Epithelial cell of esophagus (primary cell): ENCODE results near the gene ST6GALNAC6.

ENCODE experiments used
- DNase-seq: peaks from one replicate; pipeline ENCODE4 v3.0.0; 2010; ENCODE audit warnings: low read depth
- H3K4me3 ChIP-seq: 2 replicates; pipeline ENCODE4 v1.5.1; 2011; ENCODE audit warnings: mild to moderate bottlenecking, low read length, control low read depth
- TF ChIP-seq, protein P1 (sequence below): IDR thresholded peaks from 2 replicates; pipeline ENCODE4 v1.5.1; 2011; ENCODE audit warnings: low read depth, mild to moderate bottlenecking, low read length, control low read depth, inconsistent platforms; ENCODE audit not compliant: insufficient read depth; ENCODE audit errors: missing control alignments

The ST6GALNAC6 gene

DNA sequence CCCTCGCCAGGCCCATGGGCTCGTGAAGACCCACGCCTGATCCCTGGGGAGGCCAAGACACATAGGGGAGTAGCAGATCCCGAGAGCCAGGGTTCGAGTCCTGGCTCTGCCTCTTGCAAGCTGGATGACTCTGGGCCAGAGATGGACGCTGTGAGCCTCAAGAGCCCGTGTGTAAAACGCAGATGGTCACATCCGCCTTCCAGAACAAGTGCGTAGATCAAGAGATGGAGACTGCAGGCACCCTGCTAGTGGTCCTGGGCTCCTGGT is 9.2 kb upstream of the ST6GALNAC6 start:
- no peak overlapping the region for H3K4me3 ChIP-seq
- DNase-seq: no peak
- TF ChIP-seq, protein P1, sequence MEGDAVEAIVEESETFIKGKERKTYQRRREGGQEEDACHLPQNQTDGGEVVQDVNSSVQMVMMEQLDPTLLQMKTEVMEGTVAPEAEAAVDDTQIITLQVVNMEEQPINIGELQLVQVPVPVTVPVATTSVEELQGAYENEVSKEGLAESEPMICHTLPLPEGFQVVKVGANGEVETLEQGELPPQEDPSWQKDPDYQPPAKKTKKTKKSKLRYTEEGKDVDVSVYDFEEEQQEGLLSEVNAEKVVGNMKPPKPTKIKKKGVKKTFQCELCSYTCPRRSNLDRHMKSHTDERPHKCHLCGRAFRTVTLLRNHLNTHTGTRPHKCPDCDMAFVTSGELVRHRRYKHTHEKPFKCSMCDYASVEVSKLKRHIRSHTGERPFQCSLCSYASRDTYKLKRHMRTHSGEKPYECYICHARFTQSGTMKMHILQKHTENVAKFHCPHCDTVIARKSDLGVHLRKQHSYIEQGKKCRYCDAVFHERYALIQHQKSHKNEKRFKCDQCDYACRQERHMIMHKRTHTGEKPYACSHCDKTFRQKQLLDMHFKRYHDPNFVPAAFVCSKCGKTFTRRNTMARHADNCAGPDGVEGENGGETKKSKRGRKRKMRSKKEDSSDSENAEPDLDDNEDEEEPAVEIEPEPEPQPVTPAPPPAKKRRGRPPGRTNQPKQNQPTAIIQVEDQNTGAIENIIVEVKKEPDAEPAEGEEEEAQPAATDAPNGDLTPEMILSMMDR: no peak

DNA sequence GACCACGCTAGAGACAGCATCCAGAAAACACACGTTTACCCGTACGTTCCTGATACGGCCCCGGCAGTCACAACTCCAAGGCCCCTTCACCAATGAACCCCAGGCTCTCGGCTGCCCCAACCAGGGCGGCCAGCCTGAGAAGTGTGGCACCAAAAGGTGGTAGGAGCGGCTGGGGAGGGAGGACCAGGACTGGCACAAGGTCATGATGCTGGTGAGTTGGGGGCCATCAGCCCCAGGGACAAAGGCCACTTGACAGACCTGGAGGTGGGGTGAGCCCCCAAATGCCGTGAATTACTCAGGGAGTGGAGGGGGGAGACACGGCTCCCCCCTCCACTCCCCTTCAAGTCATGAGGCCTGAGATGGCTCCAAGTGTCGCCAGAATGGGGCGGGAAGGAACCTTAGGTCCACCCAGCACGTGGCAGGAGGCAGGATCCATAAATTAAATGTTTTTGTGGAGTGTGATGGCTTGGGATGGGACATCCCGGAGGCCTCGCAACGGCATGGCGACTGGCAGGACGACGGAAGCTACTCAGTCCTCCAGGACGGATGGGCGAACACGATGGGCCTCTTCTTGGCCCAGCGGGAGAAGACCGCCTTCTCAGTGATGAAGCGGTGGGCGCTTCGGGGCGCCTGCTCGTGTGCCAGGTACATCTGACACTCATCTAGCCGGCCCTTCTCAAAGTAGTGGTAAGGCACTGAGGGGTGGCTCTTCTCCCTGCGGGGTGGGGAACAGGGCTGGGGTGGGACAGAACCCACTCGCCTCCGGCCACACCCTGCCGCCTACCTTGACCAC is 8.7 kb upstream of the ST6GALNAC6 start:
- H3K4me3 ChIP-seq: no peak overlapping the region
- TF ChIP-seq, protein P1: no peak
- DNase-seq: no peak

DNA sequence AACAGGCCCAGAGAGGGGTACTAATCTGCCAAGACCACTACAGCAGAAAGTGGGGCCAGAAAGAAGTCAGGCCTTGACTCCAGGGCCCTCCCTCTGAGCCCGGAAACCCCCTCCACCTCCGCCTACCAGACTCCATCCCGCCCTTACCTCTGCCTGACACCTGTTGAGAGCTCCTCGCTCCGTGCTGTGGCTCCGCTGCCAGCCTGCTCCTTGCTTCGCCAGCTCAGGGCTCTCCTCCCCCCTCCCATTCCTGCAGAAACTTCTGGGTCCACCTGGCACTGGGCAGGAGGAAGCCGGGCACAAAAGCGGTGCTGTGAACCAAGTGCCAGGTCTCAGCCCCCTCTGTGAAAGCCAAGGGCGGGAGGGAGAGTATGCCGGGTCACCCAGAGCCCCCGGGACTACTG is 6.4 kb upstream of the ST6GALNAC6 start:
- no peak for DNase-seq
- TF ChIP-seq, protein P1: no peak
- no peak overlapping the region for H3K4me3 ChIP-seq

DNA sequence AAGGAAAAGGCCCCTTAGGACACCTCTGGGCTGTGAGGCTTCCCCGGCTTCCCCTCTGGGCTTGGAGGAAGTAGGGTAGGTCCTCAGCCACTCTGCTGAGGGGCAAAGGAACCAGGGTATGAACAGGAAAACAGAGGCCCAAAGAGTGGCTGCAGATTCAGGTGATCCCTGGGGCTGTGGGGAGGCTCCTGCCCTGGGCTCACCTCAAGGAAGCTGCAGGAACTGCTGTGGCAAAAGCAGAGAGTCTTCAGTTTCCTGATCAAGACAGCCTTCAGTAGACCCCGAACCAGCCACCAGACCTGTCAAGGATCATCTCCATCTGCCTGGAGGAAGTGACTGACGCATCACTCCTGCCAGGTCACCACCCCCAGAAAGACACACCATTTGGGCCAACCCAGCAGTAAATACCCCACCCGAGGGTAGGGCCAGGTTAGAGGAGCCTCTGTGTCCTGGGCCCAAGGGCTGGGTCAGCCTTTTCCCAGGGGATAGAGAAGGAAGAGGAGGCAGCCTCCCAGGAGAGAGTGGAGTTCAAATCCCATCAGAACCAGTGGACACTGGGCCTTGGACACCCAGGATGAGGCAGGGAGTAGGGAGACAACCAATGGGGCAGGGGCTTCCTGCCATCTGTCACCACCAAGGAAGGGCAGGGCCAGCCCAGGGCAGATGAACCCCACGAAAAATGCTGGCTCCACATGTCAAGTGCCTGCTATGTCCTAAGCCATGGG is 5.8 kb upstream of the ST6GALNAC6 start:
- H3K4me3 ChIP-seq: no peak overlapping the region
- TF ChIP-seq, protein P1: no peak
- DNase-seq: no peak

DNA sequence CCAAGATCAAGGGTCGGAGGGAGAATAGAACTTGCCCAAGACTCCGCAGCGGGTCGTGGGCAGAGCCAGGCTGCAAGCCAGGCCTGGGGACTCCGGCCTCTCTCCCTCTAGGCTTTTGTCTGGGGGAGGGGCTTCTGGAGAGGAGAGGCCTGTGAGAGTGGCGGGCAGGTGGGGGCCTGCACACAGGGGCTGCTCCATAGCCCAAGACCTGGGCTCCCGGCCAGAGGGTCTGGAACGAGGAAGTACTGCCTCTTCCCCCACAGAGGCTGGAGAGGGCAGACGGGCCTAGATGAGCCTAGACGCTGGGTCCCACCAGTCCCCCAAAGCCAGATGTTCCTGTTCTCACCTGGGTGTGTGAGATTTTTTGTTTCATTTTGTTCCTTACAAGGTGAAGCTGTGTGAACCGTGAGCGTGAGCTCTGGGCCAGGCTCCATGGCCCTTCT is 5.2 kb upstream of the ST6GALNAC6 start:
- TF ChIP-seq, protein P1: no peak
- DNase-seq: peak; percentile 54
- no peak overlapping the region for H3K4me3 ChIP-seq

DNA sequence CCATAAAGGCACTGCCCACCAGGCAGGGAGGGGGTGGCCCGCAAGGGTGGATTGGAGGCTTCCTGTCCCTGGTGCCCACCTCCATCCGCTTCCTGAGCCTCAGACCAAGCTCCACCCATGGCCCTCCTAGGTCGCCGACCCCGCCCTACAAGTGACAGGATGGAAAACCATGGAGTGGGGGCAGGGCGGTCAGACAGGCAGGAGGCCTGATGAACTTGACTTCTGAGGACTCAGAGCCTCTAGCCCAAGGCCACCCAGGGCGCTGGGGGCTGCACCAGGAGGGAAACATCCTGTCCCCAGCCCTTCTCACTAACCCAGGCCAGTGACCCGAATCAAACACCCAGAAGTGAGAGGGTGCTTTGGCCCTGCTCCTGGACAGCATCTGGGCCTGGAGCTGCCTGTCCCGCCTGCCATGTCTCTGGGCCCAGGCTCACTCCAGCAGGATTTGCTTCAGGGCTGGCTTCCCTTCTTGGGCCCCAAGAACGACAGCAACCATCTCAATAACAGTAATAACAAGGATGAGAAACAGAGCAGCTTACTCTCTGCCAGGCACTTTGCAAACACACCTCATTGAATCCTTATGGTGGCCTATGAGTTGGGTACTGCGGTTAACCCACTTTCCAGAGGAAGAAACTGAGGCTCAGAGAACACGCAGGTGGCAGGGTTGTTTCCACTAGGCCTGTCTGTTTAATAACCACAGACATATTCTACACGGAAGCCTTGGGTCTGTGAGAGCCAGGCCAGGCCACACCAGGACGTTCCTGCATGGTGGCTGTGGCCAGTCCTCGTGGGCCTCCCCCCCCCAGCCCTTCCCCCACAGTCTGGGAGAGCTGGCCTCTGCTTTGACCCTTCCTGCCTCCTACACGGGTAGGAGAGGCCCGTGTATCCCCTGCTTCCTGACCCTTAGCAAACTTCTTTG is 4.4 kb upstream of the ST6GALNAC6 start:
- no peak for DNase-seq
- H3K4me3 ChIP-seq: no peak overlapping the region
- TF ChIP-seq, protein P1: no peak
